Endothelial cell (in vitro differentiated cells): ENCODE results near the gene CYBB. TPM values are rescaled to one million over a fixed set of nuclear protein-coding genes. Genes with fewer than 3 reads are reported as not detected.
"Not testable (repeated sequence)": the region's sequence is repeated elsewhere in the genome, so short reads cannot be mapped to it uniquely, and the experiment has no call there.

Experiments
- DNase-seq: peaks from one replicate; pipeline ENCODE4 v3.0.0; 2021; ENCODE audit warnings: low spot score
- H3K27ac Mint-ChIP-seq: one replicate; pipeline ENCODE4 v1.8.0; 2021; ENCODE audit warnings: mixed read lengths, inconsistent platforms; ENCODE audit not compliant: unreplicated experiment
- H3K27me3 Mint-ChIP-seq: one replicate; pipeline ENCODE4 v1.8.0; 2021; ENCODE audit warnings: mild to moderate bottlenecking, moderate library complexity, mixed read lengths, inconsistent platforms; ENCODE audit not compliant: unreplicated experiment
- H3K36me3 Mint-ChIP-seq: one replicate; pipeline ENCODE4 v1.8.0; 2021; ENCODE audit warnings: mild to moderate bottlenecking, low read depth, mixed read lengths, inconsistent platforms; ENCODE audit not compliant: unreplicated experiment
- H3K4me1 Mint-ChIP-seq: one replicate; pipeline ENCODE4 v1.8.0; 2021; ENCODE audit warnings: mild to moderate bottlenecking, mixed read lengths, inconsistent platforms; ENCODE audit not compliant: unreplicated experiment
- H3K4me3 Mint-ChIP-seq: one replicate; pipeline ENCODE4 v1.8.0; 2021; ENCODE audit warnings: mild to moderate bottlenecking, mixed read lengths, inconsistent platforms; ENCODE audit not compliant: unreplicated experiment
- H3K9me3 Mint-ChIP-seq: one replicate; pipeline ENCODE4 v1.8.0; 2021; ENCODE audit warnings: mixed read lengths, inconsistent platforms; ENCODE audit not compliant: unreplicated experiment
- CTCF ChIP-seq: fragments of 200-600 bp; sonication (generic); IDR thresholded peaks from one replicate; pipeline ENCODE4 v1.5.0; 2021; ENCODE audit warnings: antibody characterized with exemption; ENCODE audit not compliant: unreplicated experiment
- total RNA-seq: library from RNA; stranded (reverse); fragmentation: NEBNext Ultra II Directional; extraction: Animal tissue kit (Norgen Biotek cat#: 25700); gene quantifications from one replicate; pipeline ENCODE4 v1.2.1, GENCODE V29; 2021; ENCODE audit not compliant: unreplicated experiment

The CYBB gene
- total RNA-seq, 1 donor from 2014 or later: not detected

GRCh38 chrX:37767430-37767829 is 12.4 kb upstream of the CYBB start:
- DNase-seq: no peak
- Mint-ChIP-seq H3K4me3 (no peak overlapping the region), H3K4me1 (no peaks in the 10 kb centered on the region), H3K36me3 (no peaks in the 10 kb centered on the region), H3K27ac (no peak overlapping the region), H3K9me3 (no peaks in the 10 kb centered on the region), H3K27me3 (peaks cover 1% of the 10 kb centered on the region)
- no peak for TF ChIP-seq CTCF

DNA sequence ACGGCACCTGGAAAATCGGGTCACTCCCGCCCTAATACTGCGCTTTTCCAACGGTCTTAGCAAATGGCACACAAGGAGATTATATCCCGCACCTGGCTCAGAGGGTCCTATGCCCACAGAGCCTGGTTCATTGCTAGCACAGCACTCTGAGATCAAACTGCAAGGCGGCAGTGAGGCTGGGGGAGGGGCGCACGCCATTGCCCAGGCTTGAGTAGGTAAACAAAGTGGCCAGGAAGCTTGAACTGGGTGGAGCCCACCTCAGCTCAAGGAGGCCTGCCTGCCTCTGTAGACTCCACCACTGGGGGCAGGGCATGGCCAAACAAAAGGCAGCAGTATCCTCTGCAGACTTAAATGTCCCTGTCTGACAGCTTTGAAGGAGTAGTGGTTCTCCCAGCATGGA is 11.0 kb upstream of the CYBB start:
- not testable (repeated sequence) for H3K9me3 Mint-ChIP-seq, H3K4me1 Mint-ChIP-seq, H3K36me3 Mint-ChIP-seq, H3K4me3 Mint-ChIP-seq, H3K27ac Mint-ChIP-seq, DNase-seq, H3K27me3 Mint-ChIP-seq

GRCh38 chrX:37776283-37776986 is 3.4 kb upstream of the CYBB start:
- H3K4me1 Mint-ChIP-seq: no peaks in the 10 kb centered on the region
- TF ChIP-seq CTCF: no peak
- H3K36me3 Mint-ChIP-seq: no peaks in the 10 kb centered on the region
- H3K27me3 Mint-ChIP-seq: no peaks in the 10 kb centered on the region
- DNase-seq: no peak
- H3K27ac Mint-ChIP-seq: no peak overlapping the region
- H3K4me3 Mint-ChIP-seq: no peak overlapping the region
- H3K9me3 Mint-ChIP-seq: no peaks in the 10 kb centered on the region

DNA sequence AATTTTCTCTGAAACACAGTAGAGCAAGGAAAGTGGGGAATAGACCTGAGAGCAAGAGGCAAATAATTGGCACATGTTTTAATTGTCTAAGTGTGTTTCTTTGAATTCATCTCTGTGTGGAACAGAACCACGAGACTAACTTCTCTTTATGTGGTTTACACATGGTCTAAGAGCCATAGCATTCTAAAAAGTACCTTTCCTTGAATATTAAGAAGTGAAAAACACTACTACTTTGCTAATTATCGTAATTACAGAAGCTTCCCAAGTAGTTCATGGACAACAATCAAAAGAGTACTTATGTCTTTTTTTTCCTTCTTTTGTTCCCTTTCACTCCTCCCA is 2.9 kb upstream of the CYBB start:
- Mint-ChIP-seq H3K4me1 (peaks cover 3% of the 10 kb centered on the region), H3K27ac (no peak overlapping the region), H3K36me3 (no peaks in the 10 kb centered on the region), H3K9me3 (no peaks in the 10 kb centered on the region), H3K27me3 (no peaks in the 10 kb centered on the region), H3K4me3 (no peak overlapping the region)
- DNase-seq: no peak
- TF ChIP-seq CTCF: no peak

DNA sequence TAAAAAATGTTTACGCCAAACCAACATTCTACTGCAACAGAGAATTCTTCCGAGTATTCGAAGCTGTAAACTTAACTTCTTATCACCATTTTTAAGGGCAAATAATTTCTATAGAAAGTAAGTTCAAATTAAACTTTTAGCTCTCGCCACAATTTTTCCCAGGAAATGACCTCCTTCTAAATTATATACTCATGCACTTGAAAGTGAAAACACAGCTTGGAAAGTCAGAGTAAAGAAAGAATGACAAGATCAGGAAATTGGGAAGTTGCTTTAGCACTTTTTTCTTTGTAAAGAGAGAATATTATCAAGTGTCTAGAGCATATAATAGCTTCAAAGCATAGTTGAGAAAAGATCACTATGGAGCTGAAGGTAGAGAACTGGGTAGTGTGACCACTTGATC is 1.2 kb downstream of the CYBB start:
- Mint-ChIP-seq H3K27me3 (no peaks in the 10 kb centered on the region), H3K4me1 (peaks cover 6% of the 10 kb centered on the region), H3K4me3 (no peak overlapping the region), H3K36me3 (no peaks in the 10 kb centered on the region), H3K9me3 (no peaks in the 10 kb centered on the region), H3K27ac (no peak overlapping the region)
- no peak for DNase-seq
- TF ChIP-seq CTCF: no peak
